H1 (cell line): ENCODE results near the gene GPR87. TPM values are rescaled to one million over a fixed set of nuclear protein-coding genes. Genes with fewer than 3 reads are reported as not detected.

Source experiments
- CTCF ChIA-PET: fragments of 300-600 bp; sonication (Branson Sonifier 250); formaldehyde crosslinking; loops from one replicate; lab custom pipeline; 2021; ENCODE audit not compliant: partially characterized antibody; lab: Charles Lee
- POLR2A ChIA-PET: fragments of 300-600 bp; sonication (Branson Sonifier 250); formaldehyde crosslinking; loops from one replicate; lab custom pipeline; 2021; ENCODE audit warnings: inconsistent platforms; ENCODE audit not compliant: partially characterized antibody; lab: Charles Lee
- DNase-seq, 2 experiments: peaks; one replicate each; pipeline versions ENCODE4 v3.0.0 to v3.0.0-alpha.2; 2010 to 2022; ENCODE audit warnings: low spot score in 2 of 2, low read depth in 1 of 2, mixed read lengths in 1 of 2
- FAIRE-seq: peaks from 2 replicates; lab custom pipeline; 2011; peaks lifted over from hg19 to GRCh38; lab: Jason Lieb, UNC
- H2AFZ ChIP-seq: 2 replicates; pipeline ENCODE4 v1.8.1; 2012; ENCODE audit warnings: low read length, inconsistent platforms
- H2AK5ac ChIP-seq: 2 replicates; pipeline ENCODE4 v1.6.1; 2013; ENCODE audit warnings: low read depth, low read length
- H2BK120ac ChIP-seq: replicated peaks from 2 replicates; pipeline ENCODE3; 2013; ENCODE audit warnings: low read depth, low read length, inconsistent platforms
- H2BK12ac ChIP-seq: 2 replicates; pipeline ENCODE4 v1.6.1; 2013; ENCODE audit warnings: low read depth, low read length
- H2BK15ac ChIP-seq: 2 replicates; pipeline ENCODE4 v1.6.1; 2013; ENCODE audit warnings: low read length
- H2BK20ac ChIP-seq: 2 replicates; pipeline ENCODE4 v1.6.1; 2013; ENCODE audit warnings: low read length
- H2BK5ac ChIP-seq: 2 replicates; pipeline ENCODE4 v1.6.1; 2013; ENCODE audit warnings: low read depth, low read length
- H3K14ac ChIP-seq: 2 replicates; pipeline ENCODE4 v1.6.1; 2013; ENCODE audit warnings: inconsistent platforms; ENCODE audit not compliant: insufficient read length
- H3K18ac ChIP-seq: 2 replicates; pipeline ENCODE4 v1.6.1; 2013; ENCODE audit warnings: low read length; ENCODE audit errors: extremely low read depth
- H3K23ac ChIP-seq: 2 replicates; pipeline ENCODE4 v1.6.1; 2013; ENCODE audit warnings: inconsistent platforms; ENCODE audit not compliant: insufficient read length
- H3K23me2 ChIP-seq: 2 replicates; pipeline ENCODE4 v1.6.1; 2013; ENCODE audit warnings: low read depth, low read length
- H3K27ac ChIP-seq: 2 replicates; pipeline ENCODE4 v1.6.1; 2011; ENCODE audit warnings: low read depth, low read length, inconsistent platforms
- H3K27me3 ChIP-seq, 4 experiments: replicated peaks in 1 of 4; 1 replicate in 1 of 4; 2 replicates in 3 of 4; pipeline versions ENCODE4 v1.6.1 to v1.8.1; 2011 to 2013; ENCODE audit warnings: low read length in 3 of 4, mild to moderate bottlenecking in 3 of 4, inconsistent platforms in 2 of 4, mixed read lengths in 2 of 4, moderate library complexity in 1 of 4; ENCODE audit not compliant: control insufficient read depth in 3 of 4, insufficient read depth in 3 of 4; ENCODE audit errors: extremely low read depth in 1 of 4
- H3K36me3 ChIP-seq, 4 experiments: 2 replicates each; pipeline versions ENCODE4 v1.6.1 to v1.8.1; 2011 to 2013; ENCODE audit warnings: mild to moderate bottlenecking in 4 of 4, low read length in 3 of 4, moderate library complexity in 2 of 4, control low read depth in 1 of 4, inconsistent platforms in 1 of 4; ENCODE audit not compliant: insufficient read depth in 4 of 4, control insufficient read depth in 2 of 4
- H3K4ac ChIP-seq: replicated peaks from 2 replicates; pipeline ENCODE3; 2013; ENCODE audit warnings: low read length, low read depth, mixed read lengths, inconsistent platforms; ENCODE audit not compliant: insufficient read length
- H3K4me1 ChIP-seq, 4 experiments: replicated peaks in 1 of 4; 1 replicate in 1 of 4; 2 replicates in 3 of 4; pipeline versions ENCODE4 v1.6.1 to v1.8.1; 2011 to 2013; ENCODE audit warnings: low read length in 3 of 4, inconsistent platforms in 2 of 4, mixed read lengths in 1 of 4; ENCODE audit not compliant: insufficient read depth in 4 of 4, control insufficient read depth in 3 of 4
- H3K4me2 ChIP-seq, 2 experiments: 2 replicates each; pipeline versions ENCODE4 v1.6.1 to v1.8.1; 2011 to 2013; ENCODE audit warnings: low read depth in 2 of 2, low read length in 2 of 2, control low read depth in 1 of 2, inconsistent platforms in 1 of 2, mild to moderate bottlenecking in 1 of 2; ENCODE audit not compliant: insufficient read depth in 1 of 2
- H3K4me3 ChIP-seq, 4 experiments: fragments of 200-600, 300-600 bp in 1 of 4; sonication (generic), shearing (Covaris generic), sonication (Bioruptor Twin) in 1 of 4; 2 replicates each; pipeline versions ENCODE4 v1.5.1 to v1.8.1; 2011 to 2016; ENCODE audit warnings: low read length in 4 of 4, low read depth in 3 of 4, control low read depth in 2 of 4, inconsistent platforms in 2 of 4, mild to moderate bottlenecking in 2 of 4, mixed read lengths in 1 of 4, moderate library complexity in 1 of 4; ENCODE audit not compliant: insufficient read depth in 2 of 4; ENCODE audit errors: extremely low read depth in 1 of 4
- H3K56ac ChIP-seq: replicated peaks from 2 replicates; pipeline ENCODE3; 2013; ENCODE audit warnings: low read depth, mild to moderate bottlenecking, mixed read lengths, low read length, inconsistent platforms; ENCODE audit not compliant: insufficient read length
- H3K79me1 ChIP-seq: 2 replicates; pipeline ENCODE4 v1.6.1; 2013; ENCODE audit warnings: low read depth, low read length, control low read depth
- H3K79me2 ChIP-seq, 2 experiments: 2 replicates each; pipeline versions ENCODE4 v1.6.1 to v1.8.1; 2012 to 2013; ENCODE audit warnings: low read length in 2 of 2, mild to moderate bottlenecking in 2 of 2, inconsistent platforms in 1 of 2; ENCODE audit not compliant: insufficient read depth in 2 of 2, control insufficient read depth in 1 of 2
- H3K9ac ChIP-seq, 4 experiments: replicated peaks in 1 of 4; 1 replicate in 1 of 4; 2 replicates in 3 of 4; pipeline versions ENCODE4 v1.6.1 to v1.8.1; 2011 to 2013; ENCODE audit warnings: low read depth in 3 of 4, low read length in 3 of 4, control low read depth in 2 of 4, mild to moderate bottlenecking in 2 of 4, moderate library complexity in 2 of 4, inconsistent platforms in 1 of 4; ENCODE audit errors: extremely low read depth in 1 of 4
- H3K9me3 ChIP-seq, 2 experiments: 2 replicates each; pipeline versions ENCODE4 v1.6.1 to v1.8.1; 2012 to 2013; ENCODE audit warnings: mild to moderate bottlenecking in 2 of 2, moderate library complexity in 2 of 2, control low read depth in 1 of 2, inconsistent platforms in 1 of 2, low read depth in 1 of 2, low read length in 1 of 2, mixed read lengths in 1 of 2; ENCODE audit not compliant: insufficient read depth in 2 of 2
- H4K20me1 ChIP-seq, 2 experiments: replicated peaks in 1 of 2; 2 replicates each; pipeline versions ENCODE3 to v1.8.1; 2011 to 2013; ENCODE audit warnings: inconsistent platforms in 2 of 2, low read length in 2 of 2, mild to moderate bottlenecking in 1 of 2; ENCODE audit not compliant: insufficient read depth in 2 of 2, control insufficient read depth in 1 of 2
- H4K5ac ChIP-seq: 2 replicates; pipeline ENCODE4 v1.6.1; 2013; ENCODE audit warnings: low read length, low read depth, mixed read lengths, inconsistent platforms; ENCODE audit not compliant: insufficient read length
- H4K8ac ChIP-seq: 2 replicates; pipeline ENCODE4 v1.8.0; 2013; ENCODE audit warnings: mild to moderate bottlenecking, moderate library complexity, low read length, inconsistent platforms; ENCODE audit not compliant: insufficient read depth; ENCODE audit errors: extremely low read depth
- H4K91ac ChIP-seq: replicated peaks from 2 replicates; pipeline ENCODE3; 2013; ENCODE audit warnings: low read length, mixed read lengths, inconsistent platforms; ENCODE audit not compliant: insufficient read length
- CREB1 ChIP-seq: IDR thresholded peaks from 2 replicates; pipeline ENCODE4 v1.6.1; 2012; ENCODE audit warnings: inconsistent platforms
- WGBS, 2 experiments: shearing (Covaris generic) in 1 of 2; methylation state at CpG; one replicate each; pipeline versions ENCODE4 v1.1.6 to v1.1.7; 2013 to 2015; ENCODE audit warnings: low lambda C conversion rate in 2 of 2, mixed read lengths in 2 of 2, inconsistent platforms in 1 of 2, low coverage in 1 of 2, missing lambda C conversion rate in 1 of 2; ENCODE audit not compliant: insufficient replicate concordance in 2 of 2, insufficient coverage in 1 of 2, insufficient read length in 1 of 2; ENCODE audit errors: extremely low coverage in 1 of 2, missing lambda C conversion rate in 1 of 2; 5-methylcytosine and 5-hydroxymethylcytosine counted together
- polyA plus RNA-seq, 7 experiments: library from polyadenylated mRNA; depleted of rRNA in 3 of 7; stranded (reverse) in 5 of 7; unstranded in 2 of 7; fragments of >200 nt in 5 of 7; fragments of 200-250 nt in 2 of 7; gene quantifications; 1 replicate in 5 of 7; 2 replicates in 1 of 7; 4 replicates in 1 of 7; pipeline versions ENCODE4 v1.2.1 to v1.2.3, GENCODE V29; 2011 to 2013; ENCODE audit warnings: missing spikeins in 2 of 7, mixed read lengths in 2 of 7
- total RNA-seq: library from RNA; stranded (reverse); fragmentation: NEBNext Ultra II Directional; extraction: Animal tissue kit (Norgen Biotek cat#: 25700); gene quantifications from 2 replicates; pipeline ENCODE4 v1.2.1, GENCODE V29; 2021

Gene GPR87
- total and polyA plus RNA-seq, 2 of the 8 experiments (the other 6 are each of a cell fraction or from before 2014, with no cell fraction given): 0.05 TPM; not detected in 1

GRCh38 chr3:151331696-151332095 lies 15.1 kb upstream of the GPR87 start:
- no peaks in the 10 kb centered on the region; a peak in 2 of 7 replicates for H3K4me1 ChIP-seq
- ChIA-PET POLR2A (no interaction called here), CTCF (interaction anchor here (0.9 to 1.8 kb wide), 4 partner anchors 15 to 104 kb away, joined by 3 to 4 read pairs (median 3); partner anchors contain the start of gene GPR87)
- no peak overlapping the region for H3K56ac ChIP-seq
- DNase-seq (no peak), FAIRE-seq (no peak)
- no peak overlapping the region for H3K9ac ChIP-seq
- no peak overlapping the region for H2BK15ac ChIP-seq
- H3K4ac ChIP-seq: no peak overlapping the region
- no peak overlapping the region for H4K5ac ChIP-seq
- no peak overlapping the region for H4K91ac ChIP-seq
- 82% methylated on average over 2 of the region's 2 CpGs; no CpG with 5 or more reads in 1 of the 2 experiments for WGBS, 2 experiments
- no peak overlapping the region for H3K14ac ChIP-seq
- H2AFZ ChIP-seq: no peak overlapping the region
- no peaks in the 10 kb centered on the region for H3K9me3 ChIP-seq
- no peak overlapping the region for H3K27ac ChIP-seq
- no peaks in the 10 kb centered on the region for H4K20me1 ChIP-seq
- no peaks in the 10 kb centered on the region for H3K36me3 ChIP-seq
- H3K27me3 ChIP-seq: no peaks in the 10 kb centered on the region
- no peak overlapping the region for H3K4me2 ChIP-seq
- no peaks in the 10 kb centered on the region for H3K23me2 ChIP-seq
- no peak overlapping the region for H2BK5ac ChIP-seq
- H2BK20ac ChIP-seq: no peak overlapping the region
- H3K18ac ChIP-seq: no peak overlapping the region
- H2BK12ac ChIP-seq: no peak overlapping the region
- H2AK5ac ChIP-seq: no peak overlapping the region
- H3K79me2 ChIP-seq: no peaks in the 10 kb centered on the region
- no peak overlapping the region for H3K23ac ChIP-seq
- H2BK120ac ChIP-seq: no peak overlapping the region
- H3K4me3 ChIP-seq: no peak overlapping the region
- H4K8ac ChIP-seq: no peak overlapping the region
- H3K79me1 ChIP-seq: no peaks in the 10 kb centered on the region
- no peak for TF ChIP-seq CREB1
